Colonic mucosa (tissue), 4 donors: ENCODE results near the gene DNAH2. TPM values are rescaled to one million over a fixed set of nuclear protein-coding genes. Genes with fewer than 3 reads are reported as not detected.

ENCODE experiments used
- DNase-seq: peaks from one replicate; pipeline ENCODE4 v3.0.0-alpha.2; 2020
- H3K27ac ChIP-seq: fragments of 200-600 bp; one replicate; pipeline ENCODE4 v1.8.0; 2021
- H3K27me3 ChIP-seq: fragments of 200-600 bp; one replicate; pipeline ENCODE4 v1.8.0; 2021
- H3K36me3 ChIP-seq: fragments of 200-600 bp; one replicate; pipeline ENCODE4 v1.8.0; 2021
- H3K4me1 ChIP-seq: fragments of 200-600 bp; one replicate; pipeline ENCODE4 v1.8.0; 2021; ENCODE audit warnings: mild to moderate bottlenecking
- H3K4me3 ChIP-seq: fragments of 200-600 bp; one replicate; pipeline ENCODE4 v1.8.0; 2021
- H3K9ac ChIP-seq, 2 donors: one replicate each; pipeline ENCODE4 v1.7.0; 2013; ENCODE audit warnings: control low read depth in 2 of 2, low read depth in 2 of 2, low read length in 2 of 2
- H3K9me3 ChIP-seq: fragments of 200-600 bp; one replicate; pipeline ENCODE4 v1.8.0; 2021
- intact Hi-C: fragments of 100-400 bp; cut with DNase I; formaldehyde crosslinking; loops from one replicate; pipeline ENCODE4 v1.14.1; 2022
- total RNA-seq, 2 donors: library from RNA; stranded (reverse); fragmentation: NEBNext Ultra II Directional in 1 of 2; extraction: Animal tissue kit (Norgen Biotek cat#: 25700) in 1 of 2; gene quantifications; one replicate each; pipeline ENCODE4 v1.2.1, GENCODE V29; 2021
- TF ChIP-seq, protein P1 (sequence below): fragments of 200-600 bp; IDR thresholded peaks from one replicate; pipeline ENCODE4 v1.8.0; 2022; ENCODE audit warnings: antibody characterized with exemption, mild to moderate bottlenecking
- donor health status: healthy.
- donor health status: DM: no; HTN: no; CAD: no.
- donor health status: DM: no; HTN: no; CAD: no.

DNAH2 gene
- total RNA-seq, 2 donors from 2014 or later: 0.32 to 0.62 TPM

DNA sequence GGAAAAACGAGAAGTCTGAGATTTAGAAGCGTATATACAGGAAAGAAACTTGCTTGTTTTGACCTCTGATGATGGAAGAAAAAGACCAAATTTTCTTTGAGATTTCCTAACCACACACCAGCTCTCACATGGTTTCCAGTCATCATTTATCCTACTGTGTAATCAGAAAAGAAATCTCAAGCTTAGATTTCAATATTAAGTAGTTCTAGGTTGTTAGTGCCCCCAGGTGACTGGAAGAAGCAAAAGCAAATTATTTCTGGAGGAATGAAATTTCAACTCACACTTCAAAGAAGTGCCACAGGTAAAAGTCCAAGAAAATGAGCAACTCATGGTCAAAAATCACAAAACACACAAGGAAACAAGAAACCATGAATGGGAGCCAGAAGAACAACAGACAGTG, 64.7 kb downstream of the DNAH2 start:
- Histone ChIP-seq H3K4me3 (no peak overlapping the region), H3K36me3 (no peaks in the 10 kb centered on the region), H3K27me3 (no peaks in the 10 kb centered on the region), H3K9ac (no peak overlapping the region), H3K27ac (no peak overlapping the region), H3K4me1 (no peaks in the 10 kb centered on the region), H3K9me3 (no peaks in the 10 kb centered on the region)
- intact Hi-C loops: no loop called here
- TF ChIP-seq, protein P1, sequence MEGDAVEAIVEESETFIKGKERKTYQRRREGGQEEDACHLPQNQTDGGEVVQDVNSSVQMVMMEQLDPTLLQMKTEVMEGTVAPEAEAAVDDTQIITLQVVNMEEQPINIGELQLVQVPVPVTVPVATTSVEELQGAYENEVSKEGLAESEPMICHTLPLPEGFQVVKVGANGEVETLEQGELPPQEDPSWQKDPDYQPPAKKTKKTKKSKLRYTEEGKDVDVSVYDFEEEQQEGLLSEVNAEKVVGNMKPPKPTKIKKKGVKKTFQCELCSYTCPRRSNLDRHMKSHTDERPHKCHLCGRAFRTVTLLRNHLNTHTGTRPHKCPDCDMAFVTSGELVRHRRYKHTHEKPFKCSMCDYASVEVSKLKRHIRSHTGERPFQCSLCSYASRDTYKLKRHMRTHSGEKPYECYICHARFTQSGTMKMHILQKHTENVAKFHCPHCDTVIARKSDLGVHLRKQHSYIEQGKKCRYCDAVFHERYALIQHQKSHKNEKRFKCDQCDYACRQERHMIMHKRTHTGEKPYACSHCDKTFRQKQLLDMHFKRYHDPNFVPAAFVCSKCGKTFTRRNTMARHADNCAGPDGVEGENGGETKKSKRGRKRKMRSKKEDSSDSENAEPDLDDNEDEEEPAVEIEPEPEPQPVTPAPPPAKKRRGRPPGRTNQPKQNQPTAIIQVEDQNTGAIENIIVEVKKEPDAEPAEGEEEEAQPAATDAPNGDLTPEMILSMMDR: no peak
- no peak for DNase-seq

DNA sequence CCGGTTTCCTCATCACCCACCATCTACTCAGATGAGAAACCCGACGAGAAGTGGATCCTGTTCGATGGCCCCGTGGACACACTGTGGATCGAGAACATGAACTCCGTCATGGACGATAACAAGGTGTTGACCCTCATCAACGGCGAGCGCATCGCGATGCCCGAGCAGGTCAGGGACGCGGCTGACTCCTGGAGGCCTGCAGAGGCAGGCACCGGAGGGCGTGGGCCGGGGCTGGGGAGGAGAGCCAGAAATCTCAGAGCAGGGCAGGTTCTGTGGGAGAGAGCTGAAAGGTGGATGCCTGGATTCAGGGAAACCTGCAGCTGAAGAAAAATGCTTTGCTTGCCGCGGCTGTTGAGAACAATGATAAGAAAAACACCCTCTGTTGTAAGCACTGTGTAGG, 69.3 kb downstream of the DNAH2 start:
- intact Hi-C loops: no loop called here

DNA sequence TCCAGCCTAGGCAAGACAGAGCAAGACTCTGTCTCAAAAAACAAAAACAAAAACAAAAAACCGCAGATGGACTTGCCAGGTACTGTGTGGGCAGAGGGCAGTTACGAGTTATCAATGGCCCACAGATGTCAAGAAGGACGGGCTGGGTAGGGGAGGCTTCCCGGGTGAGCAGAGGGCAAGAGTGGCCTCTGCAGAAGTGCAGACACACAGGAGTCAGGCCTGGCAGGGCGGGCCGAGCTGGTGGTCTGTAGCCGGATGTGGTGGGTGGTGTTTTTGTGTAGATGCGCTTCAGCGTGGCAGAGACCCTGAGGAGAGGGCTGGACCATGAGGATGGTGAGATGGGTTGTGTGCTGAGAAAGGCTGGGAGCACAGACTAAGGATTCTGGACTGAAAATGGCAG, 71.6 kb downstream of the DNAH2 start:
- Histone ChIP-seq H3K9ac (no peak overlapping the region), H3K4me3 (no peak overlapping the region), H3K4me1 (no peaks in the 10 kb centered on the region), H3K36me3 (no peaks in the 10 kb centered on the region), H3K27ac (no peak overlapping the region), H3K27me3 (no peaks in the 10 kb centered on the region), H3K9me3 (no peaks in the 10 kb centered on the region)
- TF ChIP-seq, protein P1: no peak
- no peak for DNase-seq
- intact Hi-C loops: no loop called here

More for the DNA sequence above, 69.3 kb downstream of the DNAH2 start:
- no peak overlapping the region for H3K27ac ChIP-seq
- H3K9ac ChIP-seq: no peak overlapping the region
- no peaks in the 10 kb centered on the region for H3K36me3 ChIP-seq
- H3K4me3 ChIP-seq: no peak overlapping the region
- no peaks in the 10 kb centered on the region for H3K4me1 ChIP-seq
- H3K9me3 ChIP-seq: no peaks in the 10 kb centered on the region
- no peak for DNase-seq
- no peaks in the 10 kb centered on the region for H3K27me3 ChIP-seq
- TF ChIP-seq, protein P1: no peak

DNA sequence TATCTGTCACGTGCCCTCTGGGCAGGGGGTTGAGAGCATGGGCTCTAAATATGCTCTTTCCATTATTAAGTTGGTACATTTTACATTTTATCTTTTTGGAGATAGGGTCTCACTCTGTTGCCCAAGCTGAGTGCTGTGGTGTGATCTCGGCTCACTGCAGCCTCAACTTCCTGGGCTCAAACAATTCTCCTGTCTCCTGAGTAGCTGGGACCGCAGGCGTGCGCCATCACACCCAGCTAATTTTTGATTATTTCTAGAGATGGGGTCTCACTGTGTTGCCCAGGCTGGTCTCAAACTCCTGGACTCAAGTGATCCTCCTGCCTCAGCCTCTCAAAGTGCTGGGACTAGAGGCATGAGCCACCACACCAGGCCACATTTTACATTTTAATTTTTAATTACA, 72.6 kb downstream of the DNAH2 start:
- TF ChIP-seq, protein P1: no peak
- no peaks in the 10 kb centered on the region for H3K4me1 ChIP-seq
- DNase-seq: no peak
- H3K27ac ChIP-seq: no peak overlapping the region
- H3K9me3 ChIP-seq: no peaks in the 10 kb centered on the region
- H3K36me3 ChIP-seq: no peaks in the 10 kb centered on the region
- H3K9ac ChIP-seq: no peak overlapping the region
- no peaks in the 10 kb centered on the region for H3K27me3 ChIP-seq
- H3K4me3 ChIP-seq: no peak overlapping the region
- intact Hi-C loops: no loop called here

DNA sequence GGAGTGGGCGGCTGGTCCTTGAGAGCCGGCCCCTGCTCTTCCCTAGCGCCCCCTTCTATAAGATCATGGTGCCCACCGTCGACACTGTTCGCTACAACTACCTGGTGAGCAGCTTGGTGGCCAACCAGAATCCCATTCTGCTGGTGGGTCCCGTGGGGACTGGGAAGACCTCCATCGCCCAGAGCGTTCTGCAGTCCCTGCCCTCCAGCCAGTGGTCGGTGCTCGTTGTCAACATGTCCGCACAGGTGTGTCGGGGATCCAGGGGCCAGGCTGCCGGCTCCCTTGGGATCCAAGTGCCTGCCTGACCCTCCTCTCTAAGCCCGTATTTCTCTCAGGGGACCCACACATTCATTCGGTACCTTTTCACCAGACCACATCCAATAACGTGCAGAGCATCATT, 75.1 kb downstream of the DNAH2 start:
- no peaks in the 10 kb centered on the region for H3K27me3 ChIP-seq
- H3K4me1 ChIP-seq: no peaks in the 10 kb centered on the region
- H3K36me3 ChIP-seq: no peaks in the 10 kb centered on the region
- H3K27ac ChIP-seq: no peak overlapping the region
- TF ChIP-seq, protein P1: no peak
- no peak overlapping the region for H3K4me3 ChIP-seq
- DNase-seq: no peak
- H3K9me3 ChIP-seq: no peaks in the 10 kb centered on the region
- intact Hi-C loops: no loop called here
- no peak overlapping the region for H3K9ac ChIP-seq
